Adrenal gland (tissue), 12 donors: ENCODE measurements around the gene MICAL3. TPM values are rescaled to one million over a fixed set of nuclear protein-coding genes. Genes with fewer than 3 reads are reported as not detected.

Experiments
- DNase-seq, 7 donors: peaks; one replicate each; pipeline ENCODE4 v3.0.0-alpha.2; 2019 to 2020
- H3K27ac ChIP-seq, 5 donors: fragments of 200-600 bp; sonication (generic) in 4 of 5; 1 replicate in 3 of 5; 2 replicates in 2 of 5; pipeline versions ENCODE4 v1.5.1 to v1.8.0; 2016 to 2020; ENCODE audit warnings: mild to moderate bottlenecking in 1 of 5
- H3K27me3 ChIP-seq: fragments of 200-600 bp; 2 replicates; pipeline ENCODE4 v1.8.0; 2021
- H3K36me3 ChIP-seq, 2 donors: fragments of 200-600 bp; replicated peaks in 1 of 2; 1 replicate in 1 of 2; 2 replicates in 1 of 2; pipeline versions ENCODE4 v1.5.1 to v1.8.0; 2018 to 2022
- H3K4me1 ChIP-seq, 2 donors: fragments of 200-600 bp; replicated peaks in 1 of 2; 1 replicate in 1 of 2; 2 replicates in 1 of 2; pipeline versions ENCODE4 v1.5.1 to v1.8.0; 2018 to 2021
- H3K4me3 ChIP-seq, 4 donors: fragments of 200-600 bp; sonication (generic) in 3 of 4; one replicate each; pipeline ENCODE4 v1.5.1; 2016 to 2018
- H3K9me3 ChIP-seq, 3 donors: fragments of 200-600 bp; sonication (generic) in 1 of 3; replicated peaks in 1 of 3; 1 replicate in 2 of 3; 2 replicates in 1 of 3; pipeline versions ENCODE4 v1.5.1 to v1.8.0; 2016 to 2021
- CTCF ChIP-seq, 6 experiments: fragments of 450-650 bp in 4 of 6; fragments of 200-600 bp in 2 of 6; sonication (generic) in 1 of 6; IDR thresholded peaks; 1 replicate in 5 of 6; 2 replicates in 1 of 6; pipeline versions ENCODE4 v1.5.1 to v1.8.0; 2016 to 2021; ENCODE audit warnings: antibody characterized with exemption in 6 of 6, mild to moderate bottlenecking in 2 of 6, moderate library complexity in 1 of 6
- POLR2A ChIP-seq, 2 donors: fragments of 450-650 bp; IDR thresholded peaks; one replicate each; pipeline ENCODE4 v1.6.1; 2017; ENCODE audit warnings: antibody characterized with exemption in 2 of 2, mild to moderate bottlenecking in 2 of 2, moderate library complexity in 1 of 2
- WGBS, 4 donors: extraction: QIAGEN DNeasy Blood & Tissue Kit in 2 of 4; methylation state at CpG; one replicate each; pipeline versions ENCODE4 v1.1.5 to v1.1.7; 2013 to 2017; 5-methylcytosine and 5-hydroxymethylcytosine counted together
- intact Hi-C, 2 donors: fragments of 100-400 bp; cut with DNase I; formaldehyde crosslinking; loops; one replicate each; pipeline versions ENCODE4 v1.14.1 to v1.15.0; 2022 to 2023
- polyA plus RNA-seq, 3 donors: library from polyadenylated mRNA; stranded (reverse); fragments of 200-250 nt in 2 of 3; fragments of 350-450 nt in 1 of 3; fragmentation: Illumina TruSeq in 1 of 3; extraction: RNeasy Lipid Tissue Mini Kit (QIAGEN cat#74804) in 1 of 3; gene quantifications; one replicate each; pipeline ENCODE4 v1.2.3, GENCODE V29; 2013 to 2014
- total RNA-seq, 9 donors: library from RNA; depleted of rRNA in 4 of 9; stranded (reverse); fragments of >200 nt in 4 of 9; fragments of 120-200 nt in 1 of 9; fragmentation: NEBNext Ultra II Directional in 1 of 9; extraction: Animal tissue kit (Norgen Biotek cat#: 25700) in 1 of 9; gene quantifications; one replicate each; pipeline versions ENCODE4 v1.1.0 to v1.2.4, GENCODE V29; 2013 to 2023
- donor health status: healthy with polysubstance abuse.
- donor health status: Bipolar disorder and iron deficiency.
- donor health status: DM: yes; HTN: yes; CAD: no.
- donor health status: DM: no; HTN: no; CAD: no.
- donor health status: DM: no; HTN: no; CAD: no.
- donor health status: DM: yes; HTN: yes; CAD: no.

MICAL3 gene
- total and polyA plus RNA-seq, 12 donors = 10.9 to 82.6 (median 34.4) TPM

- no peaks in the 10 kb centered on the region for H3K27me3 ChIP-seq
- peak in 1 of 2 donors; percentile 75 for TF ChIP-seq POLR2A (IDR thresholded peaks at IDR 0.05)
- no peak for TF ChIP-seq CTCF (IDR thresholded peaks at IDR 0.05)
- no peaks in the 10 kb centered on the region for H3K9me3 ChIP-seq
- intact Hi-C loops = no loop called here
- 15 to 22% (median 18%) methylated on average over 12 to 15 of the region's 15 CpGs for WGBS, 4 donors
- H3K4me1 ChIP-seq = peaks cover 47 to 63% of the 10 kb centered on the region in 2 donors
- DNase-seq = peak; percentile 70 to 93 (median 89)
- peak overlapping the region in 1 of 4 donors; percentile 15 for H3K4me3 ChIP-seq
- peak overlapping the region in 4 of 5 donors; percentile 41 to 93 (median 76) for H3K27ac ChIP-seq
- H3K36me3 ChIP-seq = no peaks in the 10 kb centered on the region
Measured at GRCh38 chr22:17920145-17920605, 104.2 kb downstream of the MICAL3 start.

GRCh38 chr22:17919276-17920144 is 104.9 kb downstream of the MICAL3 start:
- DNase-seq = peak in 5 of 7 donors; percentile 29 to 52 (median 38)
- WGBS, 4 donors = 73 to 87% (median 77%) methylated on average over 6 to 11 of the region's 11 CpGs
- H3K4me1 ChIP-seq = peaks cover 47 to 61% of the 10 kb centered on the region in 2 donors

GRCh38 chr22:17918840-17919239 is 105.5 kb downstream of the MICAL3 start:
- Histone ChIP-seq H3K27me3 (no peaks in the 10 kb centered on the region), H3K27ac (peak overlapping the region in 1 of 5 donors; percentile 81)

More at GRCh38 chr22:17919276-17920144, 104.9 kb downstream of the MICAL3 start:
- Histone ChIP-seq H3K4me3 (peak overlapping the region in 1 of 4 donors; percentile 15), H3K36me3 (no peaks in the 10 kb centered on the region), H3K27ac (peak overlapping the region in 4 of 5 donors; percentile 41 to 93 (median 76)), H3K27me3 (no peaks in the 10 kb centered on the region), H3K9me3 (no peaks in the 10 kb centered on the region)
- intact Hi-C loops = loop anchor here (10.0 kb wide), 2 partner anchors 75 to 105 kb away; partner anchors contain the start of gene MICAL3 (in 1 of the 2)
- TF ChIP-seq POLR2A (IDR thresholded peaks at IDR 0.05) (no peak), CTCF (IDR thresholded peaks at IDR 0.05) (no peak)

More at GRCh38 chr22:17918840-17919239, 105.5 kb downstream of the MICAL3 start:
- Histone ChIP-seq H3K36me3 (no peaks in the 10 kb centered on the region), H3K9me3 (no peaks in the 10 kb centered on the region), H3K4me1 (peaks cover 44 to 60% of the 10 kb centered on the region in 2 donors), H3K4me3 (no peak overlapping the region)
- peak in 1 of 7 donors; percentile 14 for DNase-seq
- 83 to 90% (median 85%) methylated on average over 5 of the region's 5 CpGs for WGBS, 4 donors
- TF ChIP-seq POLR2A (IDR thresholded peaks at IDR 0.05) = no peak
- TF ChIP-seq CTCF (IDR thresholded peaks at IDR 0.05) = no peak
- intact Hi-C loops = loop anchor here (10.0 kb wide), 2 partner anchors 76 to 106 kb away; partner anchors contain the start of gene MICAL3 (in 1 of the 2)
